ENCODE results near the gene JAZF1. TPM values are rescaled to one million over a fixed set of nuclear protein-coding genes. Genes with fewer than 3 reads are reported as not detected.

Gene JAZF1
- total and polyA plus RNA-seq, 2 experiments from 2014 or later: 13.8 to 19.6 TPM

GRCh38 chr7:27946351-27946750 lies 234.2 kb downstream of the JAZF1 start:
- Histone ChIP-seq H3K4me3 (no peak overlapping the region), H3K9ac (no peak overlapping the region), H4K20me1 (ENCODE audit: insufficient read depth) (no peaks in the 10 kb centered on the region), H3K9me2 (ENCODE audit: insufficient read depth) (no peaks in the 10 kb centered on the region), H3K27ac (no peak overlapping the region), H3K79me2 (ENCODE audit: insufficient read depth) (peaks cover 8% of the 10 kb centered on the region; the same call in 1 of the 2 replicates), H3K4me1 (ENCODE audit: insufficient read depth) (peaks cover 16% of the 10 kb centered on the region), H2AFZ (no peak overlapping the region), H3K36me3 (ENCODE audit: low read depth) (no peaks in the 10 kb centered on the region), H3K9me3 (ENCODE audit: low read depth) (no peaks in the 10 kb centered on the region), H3K4me2 (ENCODE audit: unreplicated experiment) (no peak overlapping the region), H3F3A (ENCODE audit: insufficient read depth) (0 out of 2 replicates have a peak, but pooled peaks cover 7% of the 10 kb centered on the region), H3K27me3 (replicated peaks; ENCODE audit: insufficient read depth) (no peaks in the 10 kb centered on the region)
- 94 to 96% methylated on average over 2 of the region's 2 CpGs for WGBS, 2 experiments (ENCODE audit: low coverage in 1 of 2, low lambda C conversion rate in 2 of 2, missing lambda C conversion rate in 2 of 2)
- no peak for DNase-seq
- in situ Hi-C loops (cut with MboI): no loop called here
- no peak for TF ChIP-seq EZH2phosphoT487 (IDR thresholded peaks at IDR 0.05; ENCODE audit: insufficient read depth, low read depth)
- no peak for TF ChIP-seq EZH2 (IDR thresholded peaks at IDR 0.05; ENCODE audit: insufficient read depth, poor library complexity, severe bottlenecking)

- H3K4me3 ChIP-seq: peak overlapping the region; percentile 50
- no peaks in the 10 kb centered on the region for H3K36me3 ChIP-seq (ENCODE audit: low read depth)
- H2AFZ ChIP-seq: peak overlapping the region; percentile 15; the same call in 1 of the 2 replicates
- TF ChIP-seq EZH2phosphoT487 (IDR thresholded peaks at IDR 0.05; ENCODE audit: insufficient read depth, low read depth): no peak
- TF ChIP-seq EZH2 (IDR thresholded peaks at IDR 0.05; ENCODE audit: insufficient read depth, poor library complexity, severe bottlenecking): no peak
- no peaks in the 10 kb centered on the region for H3K9me3 ChIP-seq (ENCODE audit: low read depth)
- peak overlapping the region; percentile 45 for H3K27ac ChIP-seq
- WGBS, 2 experiments (ENCODE audit: low coverage in 1 of 2, low lambda C conversion rate in 2 of 2, missing lambda C conversion rate in 2 of 2): 40 to 46% methylated on average over 10 of the region's 10 CpGs
- peak overlapping the region; percentile 46 for H3K4me2 ChIP-seq (ENCODE audit: unreplicated experiment)
- H3K9ac ChIP-seq: peak overlapping the region; percentile 22; the same call in 1 of the 2 replicates
- DNase-seq: peak; percentile 33
- peaks cover 16% of the 10 kb centered on the region for H3K4me1 ChIP-seq (ENCODE audit: insufficient read depth)
- in situ Hi-C loops (cut with MboI): no loop called here
- H3F3A ChIP-seq (ENCODE audit: insufficient read depth): 0 out of 2 replicates have a peak, but pooled peaks cover 7% of the 10 kb centered on the region
- H3K27me3 ChIP-seq (replicated peaks; ENCODE audit: insufficient read depth): no peaks in the 10 kb centered on the region
- no peaks in the 10 kb centered on the region for H3K9me2 ChIP-seq (ENCODE audit: insufficient read depth)
- H4K20me1 ChIP-seq (ENCODE audit: insufficient read depth): no peaks in the 10 kb centered on the region
- H3K79me2 ChIP-seq (ENCODE audit: insufficient read depth): no peaks in the 10 kb centered on the region; the same call in 1 of the 2 replicates
These were observed 235.4 kb downstream of the JAZF1 start for GRCh38 chr7:27945058-27945795.

DNA sequence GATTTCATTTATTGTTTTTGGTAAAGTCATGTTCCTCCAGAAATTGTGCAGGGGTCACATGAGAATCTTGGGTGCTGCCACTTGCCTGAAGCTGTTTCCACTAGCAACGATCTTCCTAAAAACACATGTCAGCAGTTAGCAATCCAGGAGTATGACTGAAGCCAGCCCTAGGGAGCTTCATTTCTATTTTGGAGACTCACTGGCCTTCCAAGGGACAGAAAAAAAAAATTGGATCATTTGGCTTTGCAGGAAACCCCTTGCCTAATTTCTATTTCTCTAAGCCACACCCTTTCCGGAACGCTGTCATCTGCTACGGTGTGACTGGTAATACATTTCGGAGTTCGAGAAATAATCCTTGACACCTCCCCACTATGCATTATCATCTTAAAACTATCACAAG lies 236.0 kb downstream of the JAZF1 start:
- Histone ChIP-seq H3K27me3 (replicated peaks; ENCODE audit: insufficient read depth) (no peaks in the 10 kb centered on the region), H3K36me3 (ENCODE audit: low read depth) (no peaks in the 10 kb centered on the region), H3F3A (ENCODE audit: insufficient read depth) (0 out of 2 replicates have a peak, but pooled peaks cover 7% of the 10 kb centered on the region), H3K9ac (peak overlapping the region; percentile 24; the same call in 1 of the 2 replicates), H3K9me2 (ENCODE audit: insufficient read depth) (no peaks in the 10 kb centered on the region), H3K27ac (peak overlapping the region; percentile 45), H2AFZ (peak overlapping the region; percentile 15; the same call in 1 of the 2 replicates), H3K4me2 (ENCODE audit: unreplicated experiment) (peak overlapping the region; percentile 46), H3K4me1 (ENCODE audit: insufficient read depth) (peaks cover 16% of the 10 kb centered on the region), H3K79me2 (ENCODE audit: insufficient read depth) (no peaks in the 10 kb centered on the region; the same call in 1 of the 2 replicates), H4K20me1 (ENCODE audit: insufficient read depth) (no peaks in the 10 kb centered on the region), H3K9me3 (ENCODE audit: low read depth) (no peaks in the 10 kb centered on the region), H3K4me3 (peak overlapping the region; percentile 50)
- in situ Hi-C loops (cut with MboI): no loop called here
- TF ChIP-seq EZH2 (IDR thresholded peaks at IDR 0.05; ENCODE audit: insufficient read depth, poor library complexity, severe bottlenecking): no peak
- TF ChIP-seq EZH2phosphoT487 (IDR thresholded peaks at IDR 0.05; ENCODE audit: insufficient read depth, low read depth): no peak
- WGBS, 2 experiments (ENCODE audit: low coverage in 1 of 2, low lambda C conversion rate in 2 of 2, missing lambda C conversion rate in 2 of 2): 15 to 17% methylated on average over 6 of the region's 6 CpGs
- DNase-seq: peak; percentile 71

DNA sequence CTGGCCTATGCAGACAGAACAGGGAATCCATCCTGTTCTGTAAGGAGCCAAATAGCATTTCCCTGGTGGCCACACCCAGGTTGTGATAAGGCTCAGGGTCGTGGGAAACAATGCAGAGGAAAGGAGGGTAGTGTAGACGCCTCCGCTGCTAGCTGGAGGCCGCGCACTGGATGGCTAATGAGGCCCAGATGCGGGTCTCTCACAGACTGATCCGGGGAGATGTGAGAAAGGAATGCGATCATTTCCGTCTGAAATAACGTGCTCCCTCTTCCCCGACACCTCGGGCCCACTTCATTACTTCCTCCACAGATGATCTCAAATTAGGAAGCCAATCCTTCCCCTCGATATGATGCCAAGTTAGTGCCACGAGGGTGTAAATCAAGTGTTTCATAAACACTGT lies 237.4 kb downstream of the JAZF1 start:
- Histone ChIP-seq H3K4me1 (ENCODE audit: insufficient read depth) (peaks cover 16% of the 10 kb centered on the region), H3K36me3 (ENCODE audit: low read depth) (no peaks in the 10 kb centered on the region), H3K4me3 (no peak overlapping the region), H4K20me1 (ENCODE audit: insufficient read depth) (no peaks in the 10 kb centered on the region), H3K9ac (no peak overlapping the region), H3K9me2 (ENCODE audit: insufficient read depth) (no peaks in the 10 kb centered on the region), H3K9me3 (ENCODE audit: low read depth) (no peaks in the 10 kb centered on the region), H3K79me2 (ENCODE audit: insufficient read depth) (peaks cover 1% of the 10 kb centered on the region; the same call in 1 of the 2 replicates), H2AFZ (no peak overlapping the region), H3K27me3 (replicated peaks; ENCODE audit: insufficient read depth) (no peaks in the 10 kb centered on the region), H3K27ac (no peak overlapping the region), H3K4me2 (ENCODE audit: unreplicated experiment) (no peak overlapping the region), H3F3A (ENCODE audit: insufficient read depth) (0 out of 2 replicates have a peak, but pooled peaks cover 7% of the 10 kb centered on the region)
- TF ChIP-seq EZH2 (IDR thresholded peaks at IDR 0.05; ENCODE audit: insufficient read depth, poor library complexity, severe bottlenecking) (no peak), EZH2phosphoT487 (IDR thresholded peaks at IDR 0.05; ENCODE audit: insufficient read depth, low read depth) (no peak)
- WGBS, 2 experiments (ENCODE audit: low coverage in 1 of 2, low lambda C conversion rate in 2 of 2, missing lambda C conversion rate in 2 of 2): 64 to 68% methylated on average over 14 of the region's 14 CpGs
- DNase-seq: no peak
- in situ Hi-C loops (cut with MboI): no loop called here

Data from GM23248 (cell line).